Endothelial cell (in vitro differentiated cells): ENCODE measurements around the gene REST. TPM values are rescaled to one million over a fixed set of nuclear protein-coding genes. Genes with fewer than 3 reads are reported as not detected.
A peak's percentile ranks its signal among the peaks of the same experiment; 100 is the strongest.
"Not testable (repeated sequence)": the region's sequence is repeated elsewhere in the genome, so short reads cannot be mapped to it uniquely, and the experiment has no call there.

Experiments used
- DNase-seq: peaks from one replicate; pipeline ENCODE4 v3.0.0; 2021; ENCODE audit warnings: low spot score
- H3K27ac Mint-ChIP-seq: one replicate; pipeline ENCODE4 v1.8.0; 2021; ENCODE audit warnings: mixed read lengths, inconsistent platforms; ENCODE audit not compliant: unreplicated experiment
- H3K27me3 Mint-ChIP-seq: one replicate; pipeline ENCODE4 v1.8.0; 2021; ENCODE audit warnings: mild to moderate bottlenecking, moderate library complexity, mixed read lengths, inconsistent platforms; ENCODE audit not compliant: unreplicated experiment
- H3K36me3 Mint-ChIP-seq: one replicate; pipeline ENCODE4 v1.8.0; 2021; ENCODE audit warnings: mild to moderate bottlenecking, low read depth, mixed read lengths, inconsistent platforms; ENCODE audit not compliant: unreplicated experiment
- H3K4me1 Mint-ChIP-seq: one replicate; pipeline ENCODE4 v1.8.0; 2021; ENCODE audit warnings: mild to moderate bottlenecking, mixed read lengths, inconsistent platforms; ENCODE audit not compliant: unreplicated experiment
- H3K4me3 Mint-ChIP-seq: one replicate; pipeline ENCODE4 v1.8.0; 2021; ENCODE audit warnings: mild to moderate bottlenecking, mixed read lengths, inconsistent platforms; ENCODE audit not compliant: unreplicated experiment
- H3K9me3 Mint-ChIP-seq: one replicate; pipeline ENCODE4 v1.8.0; 2021; ENCODE audit warnings: mixed read lengths, inconsistent platforms; ENCODE audit not compliant: unreplicated experiment
- total RNA-seq: library from RNA; stranded (reverse); fragmentation: NEBNext Ultra II Directional; extraction: Animal tissue kit (Norgen Biotek cat#: 25700); gene quantifications from one replicate; pipeline ENCODE4 v1.2.1, GENCODE V29; 2021; ENCODE audit not compliant: unreplicated experiment
- TF ChIP-seq, protein P1 (sequence below): fragments of 200-600 bp; sonication (generic); IDR thresholded peaks from one replicate; pipeline ENCODE4 v1.5.0; 2021; ENCODE audit warnings: antibody characterized with exemption; ENCODE audit not compliant: unreplicated experiment

The REST gene
- total RNA-seq, 1 donor from 2014 or later, result 70.4 TPM

GRCh38 chr4:56909086-56909894, 1.6 kb downstream of the REST start:
- Mint-ChIP-seq H3K4me3 (peak overlapping the region; percentile 99), H3K4me1 (peaks cover 40% of the 10 kb centered on the region), H3K27ac (peak overlapping the region; percentile 96), H3K9me3 (no peaks in the 10 kb centered on the region), H3K36me3 (peaks cover 11% of the 10 kb centered on the region), H3K27me3 (peaks cover 14% of the 10 kb centered on the region)
- TF ChIP-seq, protein P1, sequence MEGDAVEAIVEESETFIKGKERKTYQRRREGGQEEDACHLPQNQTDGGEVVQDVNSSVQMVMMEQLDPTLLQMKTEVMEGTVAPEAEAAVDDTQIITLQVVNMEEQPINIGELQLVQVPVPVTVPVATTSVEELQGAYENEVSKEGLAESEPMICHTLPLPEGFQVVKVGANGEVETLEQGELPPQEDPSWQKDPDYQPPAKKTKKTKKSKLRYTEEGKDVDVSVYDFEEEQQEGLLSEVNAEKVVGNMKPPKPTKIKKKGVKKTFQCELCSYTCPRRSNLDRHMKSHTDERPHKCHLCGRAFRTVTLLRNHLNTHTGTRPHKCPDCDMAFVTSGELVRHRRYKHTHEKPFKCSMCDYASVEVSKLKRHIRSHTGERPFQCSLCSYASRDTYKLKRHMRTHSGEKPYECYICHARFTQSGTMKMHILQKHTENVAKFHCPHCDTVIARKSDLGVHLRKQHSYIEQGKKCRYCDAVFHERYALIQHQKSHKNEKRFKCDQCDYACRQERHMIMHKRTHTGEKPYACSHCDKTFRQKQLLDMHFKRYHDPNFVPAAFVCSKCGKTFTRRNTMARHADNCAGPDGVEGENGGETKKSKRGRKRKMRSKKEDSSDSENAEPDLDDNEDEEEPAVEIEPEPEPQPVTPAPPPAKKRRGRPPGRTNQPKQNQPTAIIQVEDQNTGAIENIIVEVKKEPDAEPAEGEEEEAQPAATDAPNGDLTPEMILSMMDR, result no peak
- DNase-seq, result peak; percentile 51

GRCh38 chr4:56910172-56910967, 2.7 kb downstream of the REST start:
- TF ChIP-seq, protein P1, result no peak
- peaks cover 14% of the 10 kb centered on the region for H3K27me3 Mint-ChIP-seq
- H3K4me3 Mint-ChIP-seq, result peak overlapping the region; percentile 99
- DNase-seq, result no peak
- peaks cover 11% of the 10 kb centered on the region for H3K36me3 Mint-ChIP-seq
- H3K4me1 Mint-ChIP-seq, result peaks cover 40% of the 10 kb centered on the region
- peak overlapping the region; percentile 89 for H3K27ac Mint-ChIP-seq
- H3K9me3 Mint-ChIP-seq, result no peaks in the 10 kb centered on the region

- no peak for DNase-seq
- H3K9me3 Mint-ChIP-seq, result no peaks in the 10 kb centered on the region
- TF ChIP-seq, protein P1, result no peak
- peaks cover 27% of the 10 kb centered on the region for H3K4me1 Mint-ChIP-seq
- H3K27me3 Mint-ChIP-seq, result peaks cover 9% of the 10 kb centered on the region
- H3K36me3 Mint-ChIP-seq, result peaks cover 8% of the 10 kb centered on the region
- H3K4me3 Mint-ChIP-seq, result no peak overlapping the region
- H3K27ac Mint-ChIP-seq, result no peak overlapping the region
These were observed 6.6 kb downstream of the REST start for GRCh38 chr4:56914336-56914735.

GRCh38 chr4:56914977-56915376, 7.3 kb downstream of the REST start:
- not testable (repeated sequence) for H3K9me3 Mint-ChIP-seq, DNase-seq, H3K27ac Mint-ChIP-seq, H3K36me3 Mint-ChIP-seq, H3K27me3 Mint-ChIP-seq, H3K4me3 Mint-ChIP-seq
- peaks cover 22% of the 10 kb centered on the region for H3K4me1 Mint-ChIP-seq

- H3K27me3 Mint-ChIP-seq, result peaks cover 7% of the 10 kb centered on the region
- DNase-seq, result no peak
- peaks cover 29% of the 10 kb centered on the region for H3K36me3 Mint-ChIP-seq
- TF ChIP-seq, protein P1, result no peak
- no peak overlapping the region for H3K4me3 Mint-ChIP-seq
- H3K9me3 Mint-ChIP-seq, result no peaks in the 10 kb centered on the region
- H3K27ac Mint-ChIP-seq, result no peak overlapping the region
- no peaks in the 10 kb centered on the region for H3K4me1 Mint-ChIP-seq
These were observed 19.5 kb downstream of the REST start for GRCh38 chr4:56927196-56927595.
